ENCODE measurements around the gene ATP5F1B. TPM values are rescaled to one million over a fixed set of nuclear protein-coding genes. Genes with fewer than 3 reads are reported as not detected.

Gene ATP5F1B
- total and polyA plus RNA-seq, 9 of the 15 experiments (the other 6 are each of a cell fraction or from before 2014, with no cell fraction given) = 908 to 3,125 (median 1,482) TPM

GRCh38 chr12:56601503-56601902, 44.3 kb downstream of the ATP5F1B start (continued):
- TF ChIP-seq CTCF (IDR thresholded peaks at IDR 0.05 in 2 of 3, conservative IDR thresholded peaks at IDR 0.05 in 1 of 3; ENCODE audit: insufficient read depth in 2 of 3, low read depth in 1 of 3, low read length in 3 of 3) (peak; percentile 47 to 53 (median 48); a peak in 5 of 6 replicates), ADNP (tag; IDR thresholded peaks at IDR 0.05) (no peak), POLR2B (IDR thresholded peaks at IDR 0.05; ENCODE audit: low read depth, partially characterized antibody) (peak; percentile 22), ZFP30 (CRISPR knock-in tag; IDR thresholded peaks at IDR 0.05; ENCODE audit: borderline replicate concordance) (no peak)

GRCh38 chr12:56600753-56601152, 45.0 kb downstream of the ATP5F1B start:
- Histone ChIP-seq H3K9me3 (replicated peaks; ENCODE audit: control insufficient read depth, insufficient read depth, low read depth, low read length) (no peaks in the 10 kb centered on the region), H3K9me1 (ENCODE audit: control insufficient read depth, insufficient read depth, low read length) (no peaks in the 10 kb centered on the region), H3K27me3 (ENCODE audit: control insufficient read depth in 2 of 2, insufficient read depth in 2 of 2, low read length in 2 of 2) (no peaks in the 10 kb centered on the region), H2AFZ (ENCODE audit: low read depth, low read length) (no peak overlapping the region), H3K9ac (ENCODE audit: insufficient read depth in 1 of 2, low read depth in 2 of 2, low read length in 2 of 2) (no peak overlapping the region), H3K4me1 (replicated peaks in 1 of 2; ENCODE audit: control insufficient read depth in 2 of 2, insufficient read depth in 2 of 2, low read length in 2 of 2) (no peaks in the 10 kb centered on the region), H3K36me3 (ENCODE audit: control insufficient read depth, insufficient read depth, low read length) (peaks cover 91% of the 10 kb centered on the region), H3K79me2 (ENCODE audit: control insufficient read depth, insufficient read depth, low read length) (no peaks in the 10 kb centered on the region), H3K27ac (ENCODE audit: extremely low read depth, low read depth, low read length) (no peak overlapping the region), H3K4me2 (ENCODE audit: insufficient read depth, low read length) (no peak overlapping the region), H4K20me1 (replicated peaks; ENCODE audit: control insufficient read depth, insufficient read depth, low read length) (0 out of 2 replicates have a peak, but pooled peaks cover 5% of the 10 kb centered on the region), H3K4me3 (no peak overlapping the region)
- no TSS peak for BruUV-seq (replicated peaks)
- WGBS (ENCODE audit: insufficient coverage, low coverage, missing lambda C conversion rate) = 96% methylated on average over 6 of the region's 6 CpGs
- intact Hi-C loops (cut with micrococcal nuclease) (no loop called here), in situ Hi-C loops (cut with MboI) (no loop called here)
- TF ChIP-seq SMAD1 (IDR thresholded peaks at IDR 0.05; ENCODE audit: low read depth, low read length, partially characterized antibody) = no peak
- TF ChIP-seq TRIM25 (IDR thresholded peaks at IDR 0.05; ENCODE audit: borderline replicate concordance) = no peak
- no peak for TF ChIP-seq ZNF124 (CRISPR knock-in tag; IDR thresholded peaks at IDR 0.05)
- TF ChIP-seq BCL6 (CRISPR knock-in tag; IDR thresholded peaks at IDR 0.05) = no peak
- TF ChIP-seq BMI1 (IDR thresholded peaks at IDR 0.05; ENCODE audit: low read length) = no peak
- no peak for TF ChIP-seq BRCA1 (IDR thresholded peaks at IDR 0.05)
- TF ChIP-seq BRCA1 (CRISPR knock-in tag; IDR thresholded peaks at IDR 0.05) = no peak
- TF ChIP-seq SIRT6 (IDR thresholded peaks at IDR 0.05; ENCODE audit: low read depth, low read length) = no peak
- TF ChIP-seq NFE2L1 (tag; IDR thresholded peaks at IDR 0.05; ENCODE audit: borderline replicate concordance, low read depth) = no peak
- ATAC-seq (no peak), DNase-seq (ENCODE audit: extremely low read depth in 1 of 4, low spot score in 3 of 4) (no peak), FAIRE-seq (no peak)
- POLR2A ChIA-PET = interaction anchor here (0.9 to 2.9 kb wide), 3 partner anchors 11 to 22 kb away, joined by 4 to 13 read pairs (median 5); no protein-coding TSS in a partner anchor
- CTCF ChIA-PET (ENCODE audit: low intra/inter-chr PET ratio) = no interaction called here
